Measurements from ENCODE around the gene HIC1.

DNA sequence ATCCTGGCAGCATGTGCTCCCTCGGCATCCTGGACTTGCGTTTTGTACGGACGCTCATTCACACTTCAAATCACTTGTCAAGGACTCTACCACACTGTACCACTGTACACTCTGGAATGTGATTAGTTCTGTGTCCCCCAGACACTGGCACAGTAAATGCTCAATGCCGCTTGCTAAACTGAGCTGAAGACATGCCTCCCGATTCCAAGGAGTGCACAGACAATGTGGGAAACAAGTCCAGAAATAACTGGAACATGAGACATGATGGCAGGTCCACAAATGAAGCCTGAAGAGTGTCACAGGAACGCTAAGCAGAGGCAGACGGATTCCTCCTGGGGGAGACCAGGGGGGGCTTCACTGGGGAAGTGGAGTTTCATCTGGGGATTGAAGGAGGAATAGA is 22.1 kb downstream of the HIC1 start:
- TF ChIP-seq, protein P1, sequence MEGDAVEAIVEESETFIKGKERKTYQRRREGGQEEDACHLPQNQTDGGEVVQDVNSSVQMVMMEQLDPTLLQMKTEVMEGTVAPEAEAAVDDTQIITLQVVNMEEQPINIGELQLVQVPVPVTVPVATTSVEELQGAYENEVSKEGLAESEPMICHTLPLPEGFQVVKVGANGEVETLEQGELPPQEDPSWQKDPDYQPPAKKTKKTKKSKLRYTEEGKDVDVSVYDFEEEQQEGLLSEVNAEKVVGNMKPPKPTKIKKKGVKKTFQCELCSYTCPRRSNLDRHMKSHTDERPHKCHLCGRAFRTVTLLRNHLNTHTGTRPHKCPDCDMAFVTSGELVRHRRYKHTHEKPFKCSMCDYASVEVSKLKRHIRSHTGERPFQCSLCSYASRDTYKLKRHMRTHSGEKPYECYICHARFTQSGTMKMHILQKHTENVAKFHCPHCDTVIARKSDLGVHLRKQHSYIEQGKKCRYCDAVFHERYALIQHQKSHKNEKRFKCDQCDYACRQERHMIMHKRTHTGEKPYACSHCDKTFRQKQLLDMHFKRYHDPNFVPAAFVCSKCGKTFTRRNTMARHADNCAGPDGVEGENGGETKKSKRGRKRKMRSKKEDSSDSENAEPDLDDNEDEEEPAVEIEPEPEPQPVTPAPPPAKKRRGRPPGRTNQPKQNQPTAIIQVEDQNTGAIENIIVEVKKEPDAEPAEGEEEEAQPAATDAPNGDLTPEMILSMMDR (IDR thresholded peaks at IDR 0.05) = no peak
- TF ChIP-seq POLR2A (IDR thresholded peaks at IDR 0.05) = no peak
